ENCODE results near the gene PCMTD2.
A peak's percentile ranks its signal among the peaks of the same experiment; 100 is the strongest.
"Not testable (repeated sequence)": the region's sequence is repeated elsewhere in the genome, so short reads cannot be mapped to it uniquely, and the experiment has no call there.

The PCMTD2 gene

DNA sequence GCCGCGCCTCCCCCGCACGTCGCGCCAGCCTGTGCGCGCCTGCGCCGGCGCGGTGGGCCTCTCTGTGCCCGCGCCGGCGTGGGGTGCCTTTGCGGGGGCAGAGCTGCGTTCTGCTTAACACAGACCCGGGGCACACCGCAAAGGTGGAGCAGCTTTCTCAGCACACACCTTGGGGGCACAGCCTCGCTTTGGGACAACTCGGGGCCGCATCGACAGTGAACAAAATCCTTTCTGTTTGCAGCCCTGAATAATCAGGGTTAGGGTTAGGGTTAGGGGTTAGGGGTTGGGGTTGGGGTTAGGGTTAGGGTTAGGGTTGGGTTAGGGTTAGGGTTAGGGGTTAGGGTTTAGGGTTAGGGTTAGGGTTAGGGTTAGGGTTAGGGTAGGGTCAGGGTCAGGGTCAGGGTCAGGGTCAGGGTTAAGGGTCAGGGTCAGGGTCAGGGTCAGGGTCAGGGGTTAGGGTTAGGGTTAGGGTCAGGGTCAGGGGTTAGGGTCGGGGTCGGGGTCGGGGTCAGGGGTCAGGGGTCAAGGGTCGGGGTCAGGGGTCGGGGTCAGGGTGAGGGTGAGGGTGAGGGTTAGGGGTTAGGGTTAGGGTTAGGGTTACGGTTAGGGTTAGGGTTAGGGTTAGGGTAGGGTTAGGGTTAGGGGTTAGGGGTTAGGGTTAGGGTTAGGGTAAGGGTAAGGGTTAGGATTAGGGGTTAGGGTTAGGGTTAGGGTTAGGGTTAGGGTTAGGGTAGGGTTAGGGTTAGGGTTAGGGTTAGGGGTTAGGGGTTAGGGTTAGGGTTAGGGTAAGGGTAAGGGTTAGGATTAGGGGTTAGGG lies 31.1 kb downstream of the PCMTD2 start:
- peak in 9 of 51 donors; percentile 4 to 39 (median 32) for DNase-seq

GRCh38 chr20:64287264-64287590 lies 31.7 kb downstream of the PCMTD2 start:
- not testable (repeated sequence) for DNase-seq

DNA sequence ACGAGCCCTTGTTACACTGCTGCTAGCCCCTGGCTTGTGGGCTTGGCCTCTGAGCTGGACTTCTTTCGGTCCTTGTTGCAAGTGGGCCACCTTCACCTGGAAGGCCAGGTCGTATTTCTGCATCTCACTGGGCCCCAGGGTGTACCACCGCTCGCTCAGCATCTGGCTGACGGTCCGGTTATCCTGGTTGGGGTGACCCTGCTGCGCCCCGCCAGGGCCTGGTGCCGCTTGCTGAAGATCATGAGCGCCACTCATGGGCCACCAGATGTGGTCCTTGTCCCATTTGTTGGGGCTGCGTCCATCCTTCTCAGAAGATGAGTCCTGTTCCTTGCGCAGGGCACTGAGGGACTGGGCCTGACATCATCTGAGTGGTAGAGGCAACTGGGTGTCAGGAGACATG lies 36.6 kb downstream of the PCMTD2 start:
- not testable (repeated sequence) for DNase-seq

DNA sequence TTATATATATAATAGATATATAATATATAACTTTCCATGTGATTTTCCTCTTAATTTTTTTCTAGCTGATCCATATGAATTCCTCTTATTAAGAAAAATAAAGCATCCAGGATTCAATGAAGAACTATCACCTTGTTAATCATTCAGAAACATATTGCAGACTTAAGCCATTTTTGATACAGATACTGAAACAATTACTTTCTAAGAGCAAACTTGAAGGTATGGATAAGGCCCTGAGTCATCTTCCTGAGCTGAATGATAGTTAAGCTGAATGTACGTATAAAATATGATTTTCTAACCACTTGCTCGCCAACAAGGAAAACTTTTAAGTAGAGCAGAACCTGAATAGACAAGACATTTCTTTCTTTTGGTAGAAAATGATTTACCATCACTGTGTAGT lies 47.5 kb downstream of the PCMTD2 start:
- not testable (repeated sequence) for DNase-seq

GRCh38 chr20:64313761-64314160 lies 58.2 kb downstream of the PCMTD2 start:
- not testable (repeated sequence) for DNase-seq

DNA sequence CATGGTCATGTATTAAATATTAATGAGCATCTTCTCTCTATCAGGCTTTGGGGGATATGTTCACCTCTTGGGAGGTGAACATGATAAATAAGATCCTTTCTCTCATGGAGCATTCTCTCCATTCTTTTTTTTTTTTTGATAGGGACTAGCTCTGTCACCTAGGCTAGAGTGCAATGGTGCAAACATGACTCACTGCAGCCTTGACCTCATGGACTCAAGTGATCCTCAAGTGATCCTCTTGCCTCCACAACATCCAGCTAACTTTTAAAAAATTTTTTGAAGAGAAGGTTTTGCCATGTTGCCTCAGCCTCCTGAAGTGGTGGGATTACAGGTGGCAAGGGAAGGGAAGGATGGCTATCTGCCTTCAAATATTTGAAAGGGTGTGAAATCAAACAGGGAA lies 59.8 kb downstream of the PCMTD2 start:
- not testable (repeated sequence) for DNase-seq

DNA sequence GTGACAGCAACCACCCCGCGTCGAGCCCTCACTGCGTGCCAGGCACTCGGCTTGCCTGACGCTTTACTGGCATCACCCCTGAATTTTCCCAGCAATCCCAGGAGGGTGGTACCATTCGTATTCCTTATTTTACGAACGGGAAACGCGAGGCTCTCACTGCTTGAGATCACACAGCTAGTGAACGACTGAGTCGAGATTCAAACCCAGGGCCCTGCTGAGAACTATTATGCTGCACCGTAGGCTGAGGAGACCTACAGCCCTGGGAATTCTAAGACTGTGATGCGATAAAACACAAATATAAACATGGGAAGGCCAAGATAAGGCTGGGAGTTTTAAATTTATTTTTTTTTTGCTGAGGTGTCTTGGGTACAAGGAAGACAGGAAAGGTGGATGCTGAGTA lies 60.3 kb downstream of the PCMTD2 start:
- DNase-seq, result not testable (repeated sequence)

DNA sequence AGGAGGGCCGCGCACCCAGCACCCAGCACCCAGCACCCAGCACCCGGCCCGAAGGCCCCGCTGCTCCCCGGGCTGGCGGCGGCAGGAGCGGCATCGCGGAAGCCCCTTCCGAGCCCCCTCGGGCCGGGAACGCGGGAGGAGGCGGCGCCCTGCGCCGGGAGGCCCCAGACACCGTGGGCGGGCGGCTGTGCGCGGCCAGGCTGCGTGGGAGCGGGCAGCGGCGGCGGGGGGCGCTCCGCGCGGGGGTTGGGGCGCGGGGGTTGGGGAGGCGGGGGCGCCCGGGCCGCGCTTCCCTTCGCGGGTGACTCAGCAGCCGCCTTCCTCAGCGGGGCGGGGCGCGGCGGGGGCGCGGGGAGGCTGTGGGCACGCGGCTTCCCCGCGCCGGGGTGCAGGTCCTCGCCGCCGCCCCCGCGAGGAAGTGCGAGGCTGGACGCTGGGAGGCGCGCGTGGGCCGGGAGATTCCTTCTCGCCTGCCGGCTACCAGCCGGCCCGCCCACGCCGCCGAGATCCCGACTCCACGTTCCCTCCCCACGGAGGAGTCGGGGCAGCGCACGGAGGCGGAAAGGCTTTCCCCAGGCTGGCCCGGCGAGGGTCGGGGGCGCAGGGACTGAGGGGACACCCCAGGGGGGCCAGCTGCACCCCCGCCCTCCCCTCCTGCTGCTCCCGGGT lies 61.0 kb downstream of the PCMTD2 start:
- peak in 20 of 51 donors; percentile 2 to 71 (median 36) for DNase-seq

GRCh38 chr20:64317331-64317730 lies 61.8 kb downstream of the PCMTD2 start:
- not testable (repeated sequence) for DNase-seq

- DNase-seq, result not testable (repeated sequence)
These were observed 62.5 kb downstream of the PCMTD2 start for GRCh38 chr20:64318056-64318455.

- DNase-seq, result not testable (repeated sequence)
These were observed 66.7 kb downstream of the PCMTD2 start for GRCh38 chr20:64322031-64322789.
